HepG2 (cell line): ENCODE data around the gene AK9. TPM values are rescaled to one million over a fixed set of nuclear protein-coding genes. Genes with fewer than 3 reads are reported as not detected.
A peak's percentile ranks its signal among the peaks of the same experiment; 100 is the strongest.

Experiments
- ATF7 ChIP-seq, 2 experiments: fragments of 450-650 bp in 1 of 2; sonication (generic) in 1 of 2; formaldehyde crosslinking in 1 of 2; IDR thresholded peaks; 2 replicates each; pipeline versions ENCODE4 v1.4.0 to v1.6.1; 2016 to 2020; ENCODE audit warnings: antibody characterized with exemption in 1 of 2, mild to moderate bottlenecking in 1 of 2, missing genetic modification reagents in 1 of 2
- CHCHD3 ChIP-seq: sonication (generic); formaldehyde crosslinking; IDR thresholded peaks from 2 replicates; pipeline ENCODE4 v1.8.0; 2022; ENCODE audit warnings: mild to moderate bottlenecking, missing genetic modification reagents, moderate library complexity
- DBP ChIP-seq: sonication (generic); formaldehyde crosslinking; IDR thresholded peaks from 2 replicates; pipeline ENCODE4 v1.4.0; 2020; ENCODE audit warnings: missing genetic modification reagents; ENCODE audit errors: not compliant biosample characterization
- GZF1 ChIP-seq: sonication (generic); formaldehyde crosslinking; IDR thresholded peaks from 2 replicates; pipeline ENCODE4 v1.5.1; 2020; ENCODE audit warnings: mild to moderate bottlenecking, missing genetic modification reagents
- HHEX ChIP-seq: IDR thresholded peaks from 2 replicates; pipeline ENCODE4 v1.6.1; 2016; ENCODE audit warnings: control low read depth
- KAT2B ChIP-seq: fragments of 150-350 bp; IDR thresholded peaks from 2 replicates; pipeline ENCODE4 v1.6.1; 2014; ENCODE audit warnings: low read depth, low read length, borderline replicate concordance
- KDM5B ChIP-seq: sonication (generic); formaldehyde crosslinking; IDR thresholded peaks from 2 replicates; pipeline ENCODE4 v1.4.0; 2020; ENCODE audit warnings: missing genetic modification reagents, mild to moderate bottlenecking, borderline replicate concordance
- KMT2B ChIP-seq: IDR thresholded peaks from 2 replicates; pipeline ENCODE4 v1.6.1; 2016; ENCODE audit warnings: missing genetic modification reagents, missing compliant biosample characterization
- MED13 ChIP-seq: sonication (generic); formaldehyde crosslinking; IDR thresholded peaks from 2 replicates; pipeline ENCODE4 v1.5.0; 2020; ENCODE audit warnings: missing genetic modification reagents
- MYPOP ChIP-seq: sonication (generic); formaldehyde crosslinking; IDR thresholded peaks from 2 replicates; pipeline ENCODE4 v1.8.1; 2023; ENCODE audit warnings: mild to moderate bottlenecking, moderate library complexity, missing genetic modification reagents
- PHF8 ChIP-seq: sonication (generic); formaldehyde crosslinking; IDR thresholded peaks from 2 replicates; pipeline ENCODE4 v1.5.0; 2020; ENCODE audit warnings: missing genetic modification reagents
- POGZ ChIP-seq: sonication (generic); formaldehyde crosslinking; IDR thresholded peaks from 2 replicates; pipeline ENCODE4 v1.4.0; 2020; ENCODE audit warnings: mild to moderate bottlenecking, missing genetic modification reagents
- RARA ChIP-seq: IDR thresholded peaks from 2 replicates; pipeline ENCODE4 v1.6.1; 2016; ENCODE audit warnings: missing genetic modification reagents, missing compliant biosample characterization
- SIN3A ChIP-seq: IDR thresholded peaks from 2 replicates; pipeline ENCODE4 v1.6.1; 2011; ENCODE audit warnings: low read depth, mild to moderate bottlenecking, control low read depth, low read length, borderline replicate concordance
- THYN1 ChIP-seq: sonication (generic); formaldehyde crosslinking; IDR thresholded peaks from 2 replicates; pipeline ENCODE4 v1.8.1; 2023; ENCODE audit warnings: low read depth, mild to moderate bottlenecking, moderate library complexity, missing genetic modification reagents, borderline replicate concordance
- ZFX ChIP-seq: sonication (generic); formaldehyde crosslinking; IDR thresholded peaks from 2 replicates; pipeline ENCODE4 v1.4.0; 2020; ENCODE audit warnings: mild to moderate bottlenecking, low read depth, missing genetic modification reagents, moderate library complexity
- ZNF326 ChIP-seq: sonication (generic); formaldehyde crosslinking; IDR thresholded peaks from 2 replicates; pipeline ENCODE4 v1.4.0; 2020; ENCODE audit warnings: missing genetic modification reagents, borderline replicate concordance
- ZSCAN31 ChIP-seq: sonication (generic); formaldehyde crosslinking; IDR thresholded peaks from 2 replicates; pipeline ENCODE4 v1.5.0; 2020; ENCODE audit warnings: low read depth, mild to moderate bottlenecking, missing genetic modification reagents
- polyA plus RNA-seq, 8 experiments: library from polyadenylated mRNA; depleted of rRNA in 3 of 8; stranded (reverse) in 7 of 8; unstranded in 1 of 8; fragments of >200 nt; fragmentation: Illumina TruSeq in 4 of 8; extraction: Trizol in 4 of 8; gene quantifications; 2 replicates each; pipeline versions ENCODE4 v1.2.1 to v1.2.3, GENCODE V29; 2011 to 2016; ENCODE audit warnings: low read depth in 4 of 8, missing spikeins in 1 of 8, mixed read lengths in 1 of 8; ENCODE audit not compliant: insufficient read depth in 1 of 8
- total RNA-seq, 5 experiments: library from RNA; depleted of rRNA; stranded (reverse); fragments of >200 nt; fragmentation: Illumina TruSeq; extraction: Trizol; gene quantifications; 2 replicates each; pipeline ENCODE4 v1.2.3, GENCODE V29; 2016; ENCODE audit warnings: low read depth in 1 of 5
- TF ChIP-seq, protein P1 (sequence below): sonication (generic); formaldehyde crosslinking; IDR thresholded peaks from 2 replicates; pipeline ENCODE4 v1.4.0; 2020; ENCODE audit warnings: mild to moderate bottlenecking, missing genetic modification reagents
- TF ChIP-seq, protein P2 (sequence below): conservative IDR thresholded peaks from 2 replicates; pipeline ENCODE4 v1.6.1; 2018; ENCODE audit warnings: missing genetic modification reagents
- TF ChIP-seq, protein P3 (sequence below): sonication (generic); formaldehyde crosslinking; IDR thresholded peaks from 2 replicates; pipeline ENCODE4 v1.4.0; 2020; ENCODE audit warnings: missing genetic modification reagents, borderline replicate concordance

The AK9 gene
- total and polyA plus RNA-seq, 2 of the 13 experiments (the other 11 are each of a cell fraction or from before 2014, with no cell fraction given) = 3.2 to 4.8 TPM

DNA sequence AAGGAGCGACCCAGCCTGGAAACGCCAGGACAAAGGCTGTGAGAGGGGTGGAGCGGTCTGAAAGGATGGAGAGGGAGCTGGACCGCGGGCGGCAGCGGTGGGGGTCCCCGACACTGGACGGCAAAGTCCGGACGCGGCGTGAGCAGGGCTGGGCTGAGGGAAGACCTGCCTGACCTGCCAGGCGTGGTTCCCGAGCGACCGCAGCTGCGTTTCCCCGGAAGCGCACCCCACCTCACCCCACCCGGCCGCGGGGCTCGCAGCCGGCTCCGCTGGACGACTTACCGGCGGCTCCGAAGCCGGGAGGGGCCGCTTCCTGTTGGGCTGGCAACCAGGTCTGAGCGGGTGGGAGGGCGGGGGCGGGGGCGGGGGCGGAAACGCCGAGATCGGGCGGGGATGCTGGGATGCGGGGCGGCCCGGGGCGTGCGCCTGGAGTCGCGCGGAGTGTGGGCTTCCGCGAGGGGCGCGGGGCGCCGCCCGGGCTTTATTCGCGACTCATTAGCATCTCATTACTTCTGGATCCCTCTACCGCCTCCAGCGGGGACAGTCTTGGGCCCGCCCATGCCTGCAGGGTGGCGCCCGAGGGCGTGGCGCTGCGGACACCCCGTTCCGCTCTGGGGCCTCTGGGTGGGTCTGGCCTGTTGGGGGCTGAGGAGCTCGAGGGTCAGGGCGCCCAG, 235.4 kb downstream of the AK9 start, which contains the start of gene MICAL1 (continued):
- no peak for TF ChIP-seq ATF7 (IDR thresholded peaks at IDR 0.05)
- TF ChIP-seq ATF7 (CRISPR knock-in tag; IDR thresholded peaks at IDR 0.05) = no peak
- TF ChIP-seq, protein P1, sequence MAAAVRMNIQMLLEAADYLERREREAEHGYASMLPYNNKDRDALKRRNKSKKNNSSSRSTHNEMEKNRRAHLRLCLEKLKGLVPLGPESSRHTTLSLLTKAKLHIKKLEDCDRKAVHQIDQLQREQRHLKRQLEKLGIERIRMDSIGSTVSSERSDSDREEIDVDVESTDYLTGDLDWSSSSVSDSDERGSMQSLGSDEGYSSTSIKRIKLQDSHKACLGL (CRISPR knock-in tag) = 0 out of 2 replicates have a peak, but pooled peaks have one; percentile 13
- peak; percentile 66 for TF ChIP-seq PHF8 (CRISPR knock-in tag)
- TF ChIP-seq KMT2B (CRISPR knock-in tag) = no peak
- TF ChIP-seq ZFX (CRISPR knock-in tag) = peak; percentile 50; the same call in 1 of the 2 replicates
- no peak for TF ChIP-seq ZNF326 (CRISPR knock-in tag)
- no peak for TF ChIP-seq DBP (CRISPR knock-in tag)
- TF ChIP-seq MED13 (CRISPR knock-in tag) = no peak
- no peak for TF ChIP-seq THYN1 (CRISPR knock-in tag)
- TF ChIP-seq KDM5B = 0 out of 2 replicates have a peak, but pooled peaks have one; percentile 40
- peak; percentile 32; the same call in 1 of the 2 replicates for TF ChIP-seq SIN3A
- 0 out of 2 replicates have a peak, but pooled peaks have one; percentile 25 for TF ChIP-seq MYPOP (CRISPR knock-in tag)
- TF ChIP-seq KAT2B = no peak
- peak; percentile 15; the same call in 1 of the 2 replicates for TF ChIP-seq POGZ (CRISPR knock-in tag)
- no peak for TF ChIP-seq CHCHD3 (CRISPR knock-in tag)
- TF ChIP-seq, protein P2, sequence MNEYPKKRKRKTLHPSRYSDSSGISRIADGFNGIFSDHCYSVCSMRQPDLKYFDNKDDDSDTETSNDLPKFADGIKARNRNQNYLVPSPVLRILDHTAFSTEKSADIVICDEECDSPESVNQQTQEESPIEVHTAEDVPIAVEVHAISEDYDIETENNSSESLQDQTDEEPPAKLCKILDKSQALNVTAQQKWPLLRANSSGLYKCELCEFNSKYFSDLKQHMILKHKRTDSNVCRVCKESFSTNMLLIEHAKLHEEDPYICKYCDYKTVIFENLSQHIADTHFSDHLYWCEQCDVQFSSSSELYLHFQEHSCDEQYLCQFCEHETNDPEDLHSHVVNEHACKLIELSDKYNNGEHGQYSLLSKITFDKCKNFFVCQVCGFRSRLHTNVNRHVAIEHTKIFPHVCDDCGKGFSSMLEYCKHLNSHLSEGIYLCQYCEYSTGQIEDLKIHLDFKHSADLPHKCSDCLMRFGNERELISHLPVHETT (CRISPR knock-in tag) = no peak
- TF ChIP-seq HHEX (CRISPR knock-in tag) = no peak
- TF ChIP-seq, protein P3, sequence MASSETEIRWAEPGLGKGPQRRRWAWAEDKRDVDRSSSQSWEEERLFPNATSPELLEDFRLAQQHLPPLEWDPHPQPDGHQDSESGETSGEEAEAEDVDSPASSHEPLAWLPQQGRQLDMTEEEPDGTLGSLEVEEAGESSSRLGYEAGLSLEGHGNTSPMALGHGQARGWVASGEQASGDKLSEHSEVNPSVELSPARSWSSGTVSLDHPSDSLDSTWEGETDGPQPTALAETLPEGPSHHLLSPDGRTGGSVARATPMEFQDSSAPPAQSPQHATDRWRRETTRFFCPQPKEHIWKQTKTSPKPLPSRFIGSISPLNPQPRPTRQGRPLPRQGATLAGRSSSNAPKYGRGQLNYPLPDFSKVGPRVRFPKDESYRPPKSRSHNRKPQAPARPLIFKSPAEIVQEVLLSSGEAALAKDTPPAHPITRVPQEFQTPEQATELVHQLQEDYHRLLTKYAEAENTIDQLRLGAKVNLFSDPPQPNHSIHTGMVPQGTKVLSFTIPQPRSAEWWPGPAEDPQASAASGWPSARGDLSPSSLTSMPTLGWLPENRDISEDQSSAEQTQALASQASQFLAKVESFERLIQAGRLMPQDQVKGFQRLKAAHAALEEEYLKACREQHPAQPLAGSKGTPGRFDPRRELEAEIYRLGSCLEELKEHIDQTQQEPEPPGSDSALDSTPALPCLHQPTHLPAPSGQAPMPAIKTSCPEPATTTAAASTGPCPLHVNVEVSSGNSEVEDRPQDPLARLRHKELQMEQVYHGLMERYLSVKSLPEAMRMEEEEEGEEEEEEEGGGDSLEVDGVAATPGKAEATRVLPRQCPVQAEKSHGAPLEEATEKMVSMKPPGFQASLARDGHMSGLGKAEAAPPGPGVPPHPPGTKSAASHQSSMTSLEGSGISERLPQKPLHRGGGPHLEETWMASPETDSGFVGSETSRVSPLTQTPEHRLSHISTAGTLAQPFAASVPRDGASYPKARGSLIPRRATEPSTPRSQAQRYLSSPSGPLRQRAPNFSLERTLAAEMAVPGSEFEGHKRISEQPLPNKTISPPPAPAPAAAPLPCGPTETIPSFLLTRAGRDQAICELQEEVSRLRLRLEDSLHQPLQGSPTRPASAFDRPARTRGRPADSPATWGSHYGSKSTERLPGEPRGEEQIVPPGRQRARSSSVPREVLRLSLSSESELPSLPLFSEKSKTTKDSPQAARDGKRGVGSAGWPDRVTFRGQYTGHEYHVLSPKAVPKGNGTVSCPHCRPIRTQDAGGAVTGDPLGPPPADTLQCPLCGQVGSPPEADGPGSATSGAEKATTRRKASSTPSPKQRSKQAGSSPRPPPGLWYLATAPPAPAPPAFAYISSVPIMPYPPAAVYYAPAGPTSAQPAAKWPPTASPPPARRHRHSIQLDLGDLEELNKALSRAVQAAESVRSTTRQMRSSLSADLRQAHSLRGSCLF (CRISPR knock-in tag) = no peak
- TF ChIP-seq ZSCAN31 (CRISPR knock-in tag) = 0 out of 2 replicates have a peak, but pooled peaks have one; percentile 14
- no peak for TF ChIP-seq GZF1 (CRISPR knock-in tag)
- no peak for TF ChIP-seq RARA (CRISPR knock-in tag)
